Tibial artery (tissue), 4 donors: ENCODE data around the gene TMEM236.
A peak's percentile ranks its signal among the peaks of the same experiment; 100 is the strongest.

ENCODE experiments used
- DNase-seq, 2 donors: peaks; one replicate each; pipeline ENCODE4 v3.0.0-alpha.2; 2019
- H3K27ac ChIP-seq, 2 donors: fragments of 200-600 bp; sonication (generic) in 1 of 2; 1 replicate in 1 of 2; 2 replicates in 1 of 2; pipeline ENCODE4 v1.5.1; 2018 to 2019; ENCODE audit warnings: mild to moderate bottlenecking in 1 of 2
- H3K27me3 ChIP-seq, 2 donors: fragments of 200-600 bp; sonication (generic) in 1 of 2; one replicate each; pipeline versions ENCODE4 v1.5.1 to v1.6.0; 2016 to 2019
- H3K36me3 ChIP-seq, 3 donors: fragments of 200-600 bp; sonication (generic) in 2 of 3; one replicate each; pipeline ENCODE4 v1.5.1; 2016 to 2019; ENCODE audit warnings: mild to moderate bottlenecking in 2 of 3
- H3K4me1 ChIP-seq, 4 donors: fragments of 200-600 bp; sonication (generic) in 2 of 4; 1 replicate in 3 of 4; 2 replicates in 1 of 4; pipeline ENCODE4 v1.5.1; 2016 to 2019
- H3K4me3 ChIP-seq, 2 donors: fragments of 200-600 bp; sonication (generic) in 1 of 2; 1 replicate in 1 of 2; 2 replicates in 1 of 2; pipeline ENCODE4 v1.5.1; 2018 to 2019; ENCODE audit warnings: mild to moderate bottlenecking in 2 of 2
- H3K9me3 ChIP-seq, 3 donors: fragments of 200-600 bp; sonication (generic) in 1 of 3; one replicate each; pipeline ENCODE4 v1.5.1; 2016 to 2019
- intact Hi-C: fragments of 100-400 bp; cut with DNase I; formaldehyde crosslinking; loops from one replicate; pipeline ENCODE4 v1.15.0; 2023; ENCODE audit warnings: low total_unique reads
- TF ChIP-seq, protein P1 (sequence below), 2 experiments: fragments of 200-600 bp in 1 of 2; fragments of 450-650 bp in 1 of 2; IDR thresholded peaks; one replicate each; pipeline ENCODE4 v1.5.1; 2017 to 2019; ENCODE audit warnings: antibody characterized with exemption in 2 of 2, mild to moderate bottlenecking in 1 of 2, moderate library complexity in 1 of 2

The TMEM236 gene

GRCh38 chr10:17805330-17805729 is 53.3 kb downstream of the TMEM236 start:
- Histone ChIP-seq H3K4me3 (no peak overlapping the region), H3K4me1 (no peaks in the 10 kb centered on the region), H3K27ac (no peak overlapping the region), H3K27me3 (no peaks in the 10 kb centered on the region), H3K36me3 (no peaks in the 10 kb centered on the region), H3K9me3 (no peaks in the 10 kb centered on the region)
- intact Hi-C loops = no loop called here
- no peak for DNase-seq
- TF ChIP-seq, protein P1, sequence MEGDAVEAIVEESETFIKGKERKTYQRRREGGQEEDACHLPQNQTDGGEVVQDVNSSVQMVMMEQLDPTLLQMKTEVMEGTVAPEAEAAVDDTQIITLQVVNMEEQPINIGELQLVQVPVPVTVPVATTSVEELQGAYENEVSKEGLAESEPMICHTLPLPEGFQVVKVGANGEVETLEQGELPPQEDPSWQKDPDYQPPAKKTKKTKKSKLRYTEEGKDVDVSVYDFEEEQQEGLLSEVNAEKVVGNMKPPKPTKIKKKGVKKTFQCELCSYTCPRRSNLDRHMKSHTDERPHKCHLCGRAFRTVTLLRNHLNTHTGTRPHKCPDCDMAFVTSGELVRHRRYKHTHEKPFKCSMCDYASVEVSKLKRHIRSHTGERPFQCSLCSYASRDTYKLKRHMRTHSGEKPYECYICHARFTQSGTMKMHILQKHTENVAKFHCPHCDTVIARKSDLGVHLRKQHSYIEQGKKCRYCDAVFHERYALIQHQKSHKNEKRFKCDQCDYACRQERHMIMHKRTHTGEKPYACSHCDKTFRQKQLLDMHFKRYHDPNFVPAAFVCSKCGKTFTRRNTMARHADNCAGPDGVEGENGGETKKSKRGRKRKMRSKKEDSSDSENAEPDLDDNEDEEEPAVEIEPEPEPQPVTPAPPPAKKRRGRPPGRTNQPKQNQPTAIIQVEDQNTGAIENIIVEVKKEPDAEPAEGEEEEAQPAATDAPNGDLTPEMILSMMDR (IDR thresholded peaks at IDR 0.05) = no peak

DNA sequence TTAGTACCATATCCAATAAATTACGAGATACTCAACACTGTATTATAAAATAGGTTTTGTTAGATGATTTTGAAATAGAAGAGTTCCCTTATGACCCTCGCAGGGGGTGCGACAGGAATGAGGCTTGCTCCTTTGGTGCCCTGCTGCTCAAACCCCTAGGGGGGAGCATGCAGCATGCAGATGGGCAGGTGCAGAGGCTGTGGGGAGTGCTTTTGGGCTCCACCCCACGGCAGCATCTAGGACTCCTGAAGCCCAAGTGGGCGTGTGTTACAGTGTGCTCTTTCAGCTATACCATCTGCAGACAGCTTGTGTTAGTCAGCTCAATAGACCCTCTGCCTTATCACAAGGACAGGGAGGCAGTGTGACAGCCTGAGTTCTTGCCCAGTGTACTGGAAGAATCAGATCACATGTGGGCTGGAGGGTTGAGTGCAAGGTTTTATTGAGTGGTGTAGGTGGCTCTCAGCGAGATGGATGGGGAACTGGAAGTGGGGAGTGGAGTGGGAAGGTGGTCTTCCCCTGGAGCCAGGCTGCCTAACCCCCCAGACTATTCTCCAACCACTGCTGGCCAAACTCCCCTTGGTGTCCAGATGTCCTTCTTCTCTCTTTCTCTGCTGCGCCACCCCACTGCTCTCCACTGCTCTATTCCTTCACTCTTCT is 54.0 kb downstream of the TMEM236 start:
- H3K27me3 ChIP-seq = no peaks in the 10 kb centered on the region
- no peaks in the 10 kb centered on the region for H3K9me3 ChIP-seq
- H3K27ac ChIP-seq = no peak overlapping the region
- no peak for DNase-seq
- H3K4me1 ChIP-seq = no peaks in the 10 kb centered on the region
- no peak overlapping the region for H3K4me3 ChIP-seq
- intact Hi-C loops = no loop called here
- H3K36me3 ChIP-seq = no peaks in the 10 kb centered on the region
- TF ChIP-seq, protein P1 (IDR thresholded peaks at IDR 0.05) = no peak

DNA sequence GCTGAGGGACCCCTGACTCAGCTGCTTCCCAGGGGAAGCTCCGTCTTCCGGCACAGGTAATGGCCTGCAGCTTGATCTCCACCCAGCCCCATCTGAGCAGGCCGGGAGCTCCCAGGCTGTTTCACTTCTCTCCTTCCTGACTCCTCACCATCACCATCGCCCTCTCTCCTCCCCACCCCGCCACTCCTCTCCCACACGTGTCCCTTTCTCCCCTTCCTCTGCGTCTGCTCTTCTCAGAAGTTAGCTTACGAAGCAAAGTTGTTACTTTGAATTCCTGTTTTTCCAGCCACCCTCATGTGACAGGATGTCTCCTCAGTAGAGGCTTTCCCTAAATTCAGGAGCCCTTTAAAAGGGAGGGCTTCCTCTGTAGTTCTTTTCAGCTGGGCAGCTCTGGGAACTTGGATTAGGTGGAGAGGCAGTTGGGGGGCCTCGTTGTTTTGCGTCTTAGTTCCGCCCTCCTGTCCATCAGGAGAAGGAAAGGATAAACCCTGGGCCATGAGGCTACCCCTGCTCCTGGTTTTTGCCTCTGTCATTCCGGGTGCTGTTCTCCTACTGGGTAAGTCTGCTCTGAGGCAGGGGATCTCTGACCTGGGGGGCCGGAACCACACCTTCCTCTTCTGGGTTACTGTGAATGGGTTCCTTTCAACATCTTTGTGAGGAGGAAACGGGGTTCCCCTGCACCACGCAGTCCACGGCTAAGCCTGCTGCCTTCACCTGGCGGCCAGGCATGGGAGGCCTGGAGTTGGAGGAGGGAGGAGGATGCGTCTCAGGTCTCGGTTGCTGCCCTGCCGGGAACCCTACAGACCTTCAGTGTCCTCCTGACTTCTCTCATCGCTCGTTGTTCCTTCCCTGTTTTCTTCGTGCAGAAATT is 57.2 kb downstream of the TMEM236 start, which contains the start of gene MRC1:
Gene MRC1, plus strand, starts transcription at position 378 of the 871 bp plus-strand sequence. Its CDS starts 118 bp downstream, at position 496.
- peak; percentile 66 to 73 for DNase-seq
- Histone ChIP-seq H3K36me3 (no peaks in the 10 kb centered on the region), H3K4me3 (peak within 1 kb of the TSS; percentile 26 to 36), H3K4me1 (no peaks in the 10 kb centered on the region), H3K27me3 (peaks cover 0 to 4% of the 10 kb centered on the region in 2 donors), H3K27ac (no peak within 1 kb of the TSS), H3K9me3 (no peaks in the 10 kb centered on the region)
- TF ChIP-seq, protein P1 (IDR thresholded peaks at IDR 0.05) = no peak
- intact Hi-C loops = no loop called here

DNA sequence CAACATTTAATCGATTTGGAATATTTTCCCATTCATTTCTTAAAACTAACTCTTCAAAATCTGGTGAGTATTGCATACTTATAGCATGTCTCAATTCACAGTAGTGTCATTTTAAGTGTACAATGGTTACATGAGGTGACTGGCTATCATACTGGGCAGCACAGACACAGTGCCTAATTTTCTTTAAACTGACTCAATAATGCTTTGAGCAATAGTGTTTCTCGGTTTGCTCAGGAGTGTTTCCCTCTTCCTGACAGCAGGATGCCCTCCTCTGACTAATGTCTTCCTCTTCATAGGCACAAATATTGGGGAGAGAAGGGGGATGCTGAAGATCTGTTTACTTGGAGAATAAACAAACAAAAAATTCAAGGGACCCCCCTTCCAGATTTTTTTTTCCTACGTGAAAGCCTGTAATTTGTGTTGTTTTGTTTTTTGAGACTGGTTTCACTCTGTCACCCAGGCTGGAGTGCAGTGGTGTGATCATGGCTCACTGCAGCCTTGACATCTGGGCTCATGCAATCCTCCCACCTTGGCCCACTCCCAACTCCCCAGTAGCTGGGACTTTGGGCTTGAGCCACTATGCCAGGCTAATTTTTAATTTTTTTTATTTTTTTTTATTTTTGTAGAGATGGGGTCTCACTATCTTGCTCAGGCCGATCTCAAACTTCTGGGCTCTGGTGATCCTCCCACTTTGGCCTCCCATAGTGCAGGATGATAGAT is 59.3 kb downstream of the TMEM236 start:
- Histone ChIP-seq H3K9me3 (no peaks in the 10 kb centered on the region), H3K4me3 (peak overlapping the region; percentile 25 to 29), H3K36me3 (no peaks in the 10 kb centered on the region), H3K4me1 (no peaks in the 10 kb centered on the region), H3K27me3 (peaks cover 0 to 4% of the 10 kb centered on the region in 2 donors), H3K27ac (no peak overlapping the region)
- intact Hi-C loops = no loop called here
- TF ChIP-seq, protein P1 (IDR thresholded peaks at IDR 0.05) = no peak
- DNase-seq = no peak

DNA sequence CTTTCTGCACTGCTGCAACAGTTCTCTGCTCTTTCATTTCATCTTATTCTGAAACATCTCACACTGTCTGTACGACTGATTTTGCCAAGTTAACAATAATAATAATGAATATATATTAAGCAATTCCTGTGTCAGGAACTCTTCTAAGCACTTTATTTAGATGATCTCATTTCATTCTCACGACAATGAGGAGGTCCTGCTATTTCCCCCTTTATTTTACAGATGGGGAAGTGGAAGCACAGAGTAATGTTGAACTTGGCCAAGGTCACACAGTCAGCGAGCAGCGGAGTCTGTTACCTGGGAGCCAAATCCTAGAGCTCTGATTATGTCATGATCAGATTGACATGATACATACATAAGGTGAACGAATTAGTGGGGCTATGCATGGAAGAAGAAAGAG is 63.0 kb downstream of the TMEM236 start:
- Histone ChIP-seq H3K4me3 (no peak overlapping the region), H3K27me3 (peaks cover 0 to 4% of the 10 kb centered on the region in 2 donors), H3K4me1 (no peaks in the 10 kb centered on the region), H3K9me3 (no peaks in the 10 kb centered on the region), H3K36me3 (no peaks in the 10 kb centered on the region), H3K27ac (no peak overlapping the region)
- no peak for DNase-seq
- intact Hi-C loops = no loop called here
- TF ChIP-seq, protein P1 (IDR thresholded peaks at IDR 0.05) = no peak
